SK-N-SH (cell line): ENCODE measurements around the gene CTBP1.

ENCODE experiments used
- CTCF ChIP-seq: fragments of 200-600 bp; sonication (generic); IDR thresholded peaks from 2 replicates; pipeline ENCODE4 v1.6.1; 2017; ENCODE audit warnings: antibody characterized with exemption, mild to moderate bottlenecking, moderate library complexity
- GABPA ChIP-seq: IDR thresholded peaks from 2 replicates; pipeline ENCODE4 v1.4.0; 2012; ENCODE audit warnings: low read depth, mild to moderate bottlenecking
- JUND ChIP-seq: IDR thresholded peaks from 2 replicates; pipeline ENCODE4 v1.4.0; 2012
- TF ChIP-seq, protein P1 (sequence below): IDR thresholded peaks from 2 replicates; pipeline ENCODE4; 2012

DNA sequence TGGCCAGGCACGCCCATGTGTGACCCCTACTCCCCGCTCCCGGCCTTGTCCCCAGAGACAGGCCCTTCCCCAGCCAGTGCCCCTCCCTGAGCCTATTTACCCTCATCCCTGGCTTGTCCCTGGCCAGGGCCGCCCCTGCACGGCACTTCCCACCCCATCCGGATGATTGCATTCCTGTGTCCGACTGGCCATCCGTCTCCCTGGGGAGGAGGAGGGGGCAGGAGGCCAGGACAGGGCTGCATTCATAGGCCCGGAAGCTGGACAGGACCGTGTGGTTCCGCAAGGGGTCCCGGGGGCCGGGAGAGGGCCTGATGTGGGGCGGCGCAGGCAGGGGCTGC, 22.8 kb downstream of the CTBP1 start:
- TF ChIP-seq, protein P1, sequence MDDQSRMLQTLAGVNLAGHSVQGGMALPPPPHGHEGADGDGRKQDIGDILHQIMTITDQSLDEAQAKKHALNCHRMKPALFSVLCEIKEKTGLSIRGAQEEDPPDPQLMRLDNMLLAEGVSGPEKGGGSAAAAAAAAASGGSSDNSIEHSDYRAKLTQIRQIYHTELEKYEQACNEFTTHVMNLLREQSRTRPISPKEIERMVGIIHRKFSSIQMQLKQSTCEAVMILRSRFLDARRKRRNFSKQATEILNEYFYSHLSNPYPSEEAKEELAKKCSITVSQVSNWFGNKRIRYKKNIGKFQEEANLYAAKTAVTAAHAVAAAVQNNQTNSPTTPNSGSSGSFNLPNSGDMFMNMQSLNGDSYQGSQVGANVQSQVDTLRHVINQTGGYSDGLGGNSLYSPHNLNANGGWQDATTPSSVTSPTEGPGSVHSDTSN: no peak
- no peak for TF ChIP-seq GABPA
- TF ChIP-seq CTCF: no peak
- TF ChIP-seq JUND: no peak
